ENCODE measurements around the gene MAML3. TPM values are rescaled to one million over a fixed set of nuclear protein-coding genes. Genes with fewer than 3 reads are reported as not detected.

The MAML3 gene
- polyA plus RNA-seq, 1 donor (not counting 4 experiments of a cell fraction or from before 2014, with no cell fraction given) = 0.68 TPM

DNA sequence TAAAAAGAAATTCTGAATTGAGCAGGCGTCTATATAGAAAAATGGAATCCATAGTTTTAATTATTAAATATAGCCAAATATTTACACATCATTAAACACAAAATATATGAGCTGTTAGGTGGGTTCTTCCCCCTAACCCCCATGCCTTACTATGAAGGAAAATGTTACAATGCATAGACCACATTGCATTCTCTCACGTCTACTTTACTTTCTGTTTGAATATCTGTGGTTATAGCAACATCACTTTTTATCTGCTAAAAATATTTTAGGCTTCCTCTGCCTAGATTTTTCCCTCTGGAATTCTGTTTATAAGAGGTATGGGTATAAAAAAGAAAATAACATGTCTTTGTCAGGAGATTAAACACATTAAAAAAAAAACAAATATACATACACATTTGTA is 73.1 kb downstream of the MAML3 start:
- Histone ChIP-seq H3K9ac (ENCODE audit: control insufficient read depth, extremely low read depth, insufficient read depth, low read length) (no peak overlapping the region), H4K20me1 (ENCODE audit: control insufficient read depth, extremely low read depth, insufficient read depth, low read length) (no peaks in the 10 kb centered on the region), H2AFZ (ENCODE audit: control insufficient read depth, low read length) (no peak overlapping the region), H3K9me1 (ENCODE audit: control insufficient read depth, extremely low read depth, insufficient read depth, low read length) (no peaks in the 10 kb centered on the region), H3K4me2 (ENCODE audit: control insufficient read depth, extremely low read depth, insufficient read depth, low read depth, low read length) (no peak overlapping the region), H3K27me3 (ENCODE audit: control insufficient read depth, extremely low read depth, insufficient read depth, low read length) (no peaks in the 10 kb centered on the region), H3K36me3 (ENCODE audit: control insufficient read depth in 2 of 2, extremely low read depth in 1 of 2, insufficient read depth in 2 of 2, low read length in 2 of 2) (no peaks in the 10 kb centered on the region), H3K4me3 (ENCODE audit: control insufficient read depth in 2 of 3, extremely low read depth in 1 of 3, insufficient read depth in 2 of 3, low read depth in 1 of 3, low read length in 3 of 3) (no peak overlapping the region), H3K27ac (ENCODE audit: control insufficient read depth, insufficient read depth, low read length) (no peak overlapping the region), H3K4me1 (ENCODE audit: control insufficient read depth, extremely low read depth, insufficient read depth, low read length) (no peaks in the 10 kb centered on the region), H3K9me3 (ENCODE audit: control insufficient read depth, low read depth, low read length) (no peaks in the 10 kb centered on the region), H3K79me2 (ENCODE audit: control insufficient read depth, insufficient read depth, low read length) (no peaks in the 10 kb centered on the region)
- no peak for FAIRE-seq
- DNase-seq (ENCODE audit: low read depth, low spot score) = no peak
- TF ChIP-seq, protein P1, sequence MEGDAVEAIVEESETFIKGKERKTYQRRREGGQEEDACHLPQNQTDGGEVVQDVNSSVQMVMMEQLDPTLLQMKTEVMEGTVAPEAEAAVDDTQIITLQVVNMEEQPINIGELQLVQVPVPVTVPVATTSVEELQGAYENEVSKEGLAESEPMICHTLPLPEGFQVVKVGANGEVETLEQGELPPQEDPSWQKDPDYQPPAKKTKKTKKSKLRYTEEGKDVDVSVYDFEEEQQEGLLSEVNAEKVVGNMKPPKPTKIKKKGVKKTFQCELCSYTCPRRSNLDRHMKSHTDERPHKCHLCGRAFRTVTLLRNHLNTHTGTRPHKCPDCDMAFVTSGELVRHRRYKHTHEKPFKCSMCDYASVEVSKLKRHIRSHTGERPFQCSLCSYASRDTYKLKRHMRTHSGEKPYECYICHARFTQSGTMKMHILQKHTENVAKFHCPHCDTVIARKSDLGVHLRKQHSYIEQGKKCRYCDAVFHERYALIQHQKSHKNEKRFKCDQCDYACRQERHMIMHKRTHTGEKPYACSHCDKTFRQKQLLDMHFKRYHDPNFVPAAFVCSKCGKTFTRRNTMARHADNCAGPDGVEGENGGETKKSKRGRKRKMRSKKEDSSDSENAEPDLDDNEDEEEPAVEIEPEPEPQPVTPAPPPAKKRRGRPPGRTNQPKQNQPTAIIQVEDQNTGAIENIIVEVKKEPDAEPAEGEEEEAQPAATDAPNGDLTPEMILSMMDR (optimal IDR thresholded peaks at IDR 0.05 in 1 of 3, IDR thresholded peaks at IDR 0.05 in 1 of 3, conservative IDR thresholded peaks at IDR 0.05 in 1 of 3; ENCODE audit: extremely low read depth in 1 of 3, insufficient read depth in 2 of 3, low read length in 3 of 3) = no peak
- TF ChIP-seq EZH2 (IDR thresholded peaks at IDR 0.05; ENCODE audit: low read length) = no peak
- dilution Hi-C loops (cut with MboI; ENCODE audit: extremely low pct_ligation_motif_present, low sequenced_read_pairs) = no loop called here

DNA sequence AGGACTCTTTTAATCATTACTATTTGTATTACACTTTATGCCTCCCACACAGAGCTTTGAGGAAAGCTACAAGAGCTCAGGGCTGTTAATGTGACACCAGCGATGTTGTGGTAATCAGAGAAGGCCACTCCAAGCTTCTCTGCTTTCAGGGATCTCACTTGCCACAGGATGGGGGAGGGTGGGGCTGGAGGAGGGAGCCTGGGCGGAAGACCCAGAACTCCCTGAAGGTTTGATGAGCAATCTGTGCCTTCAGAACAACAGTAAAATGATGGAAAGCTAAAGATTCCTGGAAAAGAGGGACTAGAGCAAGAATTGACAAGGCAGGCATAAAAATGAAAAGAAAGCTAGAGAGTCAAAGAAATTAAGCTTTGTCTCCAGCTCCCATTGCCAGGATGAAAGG is 75.6 kb downstream of the MAML3 start:
- FAIRE-seq = no peak
- Histone ChIP-seq H4K20me1 (ENCODE audit: control insufficient read depth, extremely low read depth, insufficient read depth, low read length) (no peaks in the 10 kb centered on the region), H3K4me3 (ENCODE audit: control insufficient read depth in 2 of 3, extremely low read depth in 1 of 3, insufficient read depth in 2 of 3, low read depth in 1 of 3, low read length in 3 of 3) (no peak overlapping the region), H3K4me1 (ENCODE audit: control insufficient read depth, extremely low read depth, insufficient read depth, low read length) (no peaks in the 10 kb centered on the region), H3K79me2 (ENCODE audit: control insufficient read depth, insufficient read depth, low read length) (no peaks in the 10 kb centered on the region), H3K36me3 (ENCODE audit: control insufficient read depth in 2 of 2, extremely low read depth in 1 of 2, insufficient read depth in 2 of 2, low read length in 2 of 2) (no peaks in the 10 kb centered on the region), H3K27ac (ENCODE audit: control insufficient read depth, insufficient read depth, low read length) (no peak overlapping the region), H3K4me2 (ENCODE audit: control insufficient read depth, extremely low read depth, insufficient read depth, low read depth, low read length) (no peak overlapping the region), H2AFZ (ENCODE audit: control insufficient read depth, low read length) (no peak overlapping the region), H3K9ac (ENCODE audit: control insufficient read depth, extremely low read depth, insufficient read depth, low read length) (no peak overlapping the region), H3K9me1 (ENCODE audit: control insufficient read depth, extremely low read depth, insufficient read depth, low read length) (no peaks in the 10 kb centered on the region), H3K9me3 (ENCODE audit: control insufficient read depth, low read depth, low read length) (no peaks in the 10 kb centered on the region), H3K27me3 (ENCODE audit: control insufficient read depth, extremely low read depth, insufficient read depth, low read length) (no peaks in the 10 kb centered on the region)
- dilution Hi-C loops (cut with MboI; ENCODE audit: extremely low pct_ligation_motif_present, low sequenced_read_pairs) = no loop called here
- TF ChIP-seq, protein P1 (optimal IDR thresholded peaks at IDR 0.05 in 1 of 3, IDR thresholded peaks at IDR 0.05 in 1 of 3, conservative IDR thresholded peaks at IDR 0.05 in 1 of 3; ENCODE audit: extremely low read depth in 1 of 3, insufficient read depth in 2 of 3, low read length in 3 of 3) = no peak
- no peak for TF ChIP-seq EZH2 (IDR thresholded peaks at IDR 0.05; ENCODE audit: low read length)
- DNase-seq (ENCODE audit: low read depth, low spot score) = no peak
